CD4-positive, alpha-beta T cell treated with Interleukin-17A for 4 hours (primary cell): ENCODE data around the gene POTEM.
"Not testable (repeated sequence)": the region's sequence is repeated elsewhere in the genome, so short reads cannot be mapped to it uniquely, and the experiment has no call there.

Source experiments
- DNase-seq: peaks from one replicate; pipeline ENCODE4 v3.0.0-alpha.2; 2020; ENCODE audit warnings: mixed read lengths

POTEM gene

GRCh38 chr14:18967134-18967533 is at the start of gene POTEM:
TSS of gene POTEM (plus strand) at chr14:18967434. CDS start at chr14:18967486, 52 bp downstream.
- DNase-seq, result not testable (repeated sequence)

- DNase-seq, result not testable (repeated sequence)
Observed at GRCh38 chr14:18918345-18918744, 48.9 kb upstream of the POTEM start.

- not testable (repeated sequence) for DNase-seq
Observed at GRCh38 chr14:18920052-18920451, 47.2 kb upstream of the POTEM start.

- not testable (repeated sequence) for DNase-seq
Observed at GRCh38 chr14:18921055-18921701, 46.1 kb upstream of the POTEM start.

GRCh38 chr14:18936848-18937247 is 30.4 kb upstream of the POTEM start:
- DNase-seq, result not testable (repeated sequence)

- DNase-seq, result not testable (repeated sequence)
Observed at GRCh38 chr14:18938733-18939132, 28.5 kb upstream of the POTEM start.

- not testable (repeated sequence) for DNase-seq
Observed at GRCh38 chr14:18949939-18950338, 17.3 kb upstream of the POTEM start.

- not testable (repeated sequence) for DNase-seq
Observed at GRCh38 chr14:18953085-18953484, 14.1 kb upstream of the POTEM start.

GRCh38 chr14:18955816-18956215 is 11.4 kb upstream of the POTEM start:
- DNase-seq, result not testable (repeated sequence)

- DNase-seq, result not testable (repeated sequence)
Observed at GRCh38 chr14:18961576-18961975, 5.7 kb upstream of the POTEM start.

GRCh38 chr14:18962143-18962542 is 5.1 kb upstream of the POTEM start:
- DNase-seq, result not testable (repeated sequence)

GRCh38 chr14:18963276-18963675 is 4.0 kb upstream of the POTEM start:
- not testable (repeated sequence) for DNase-seq

- DNase-seq, result not testable (repeated sequence)
Observed at GRCh38 chr14:18964878-18965277, 2.4 kb upstream of the POTEM start.

GRCh38 chr14:19002566-19002965 is 35.3 kb downstream of the POTEM start:
- not testable (repeated sequence) for DNase-seq

- DNase-seq, result not testable (repeated sequence)
Observed at GRCh38 chr14:19006490-19006889, 39.3 kb downstream of the POTEM start.

- not testable (repeated sequence) for DNase-seq
Observed at GRCh38 chr14:19007678-19008077, 40.4 kb downstream of the POTEM start.

GRCh38 chr14:19011029-19011428 is 43.8 kb downstream of the POTEM start:
- not testable (repeated sequence) for DNase-seq

- not testable (repeated sequence) for DNase-seq
Observed at GRCh38 chr14:19011703-19012102, 44.5 kb downstream of the POTEM start.

- DNase-seq, result not testable (repeated sequence)
Observed at GRCh38 chr14:19015185-19015584, 48.0 kb downstream of the POTEM start.

- DNase-seq, result not testable (repeated sequence)
Observed at GRCh38 chr14:19025080-19025589, 57.9 kb downstream of the POTEM start.

GRCh38 chr14:19026649-19027351 is 59.6 kb downstream of the POTEM start:
- peak; percentile 1 for DNase-seq

GRCh38 chr14:19027895-19028294 is 60.7 kb downstream of the POTEM start:
- DNase-seq, result not testable (repeated sequence)

- not testable (repeated sequence) for DNase-seq
Observed at GRCh38 chr14:19036811-19037382, 69.7 kb downstream of the POTEM start.
